Measurements from ENCODE around the gene NDEL1. TPM values are rescaled to one million over a fixed set of nuclear protein-coding genes. Genes with fewer than 3 reads are reported as not detected.

The NDEL1 gene, protein sequence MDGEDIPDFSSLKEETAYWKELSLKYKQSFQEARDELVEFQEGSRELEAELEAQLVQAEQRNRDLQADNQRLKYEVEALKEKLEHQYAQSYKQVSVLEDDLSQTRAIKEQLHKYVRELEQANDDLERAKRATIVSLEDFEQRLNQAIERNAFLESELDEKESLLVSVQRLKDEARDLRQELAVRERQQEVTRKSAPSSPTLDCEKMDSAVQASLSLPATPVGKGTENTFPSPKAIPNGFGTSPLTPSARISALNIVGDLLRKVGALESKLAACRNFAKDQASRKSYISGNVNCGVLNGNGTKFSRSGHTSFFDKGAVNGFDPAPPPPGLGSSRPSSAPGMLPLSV
- 50.5 and 89.8 TPM in 2 replicates for total RNA-seq

GRCh38 chr17:8435245-8436168 is at the start of gene NDEL1:
NDEL1 (plus strand) TSS chr17:8435884; CDS start chr17:8444272, 8,388 bp downstream.

GRCh38 chr17:8397636-8398035 is 38.0 kb upstream of the NDEL1 start, which contains the start of gene RNF222:
RNF222 (minus strand) TSS chr17:8397827; CDS start chr17:8393461, 4,366 bp downstream.

Other genes starting within 250 kb of the NDEL1 start
- gene BORCS6, start 245.7 kb upstream of the NDEL1 start, total RNA-seq = 6.4 and 7.1 TPM in 2 replicates
- gene AURKB, start 225.3 kb upstream of the NDEL1 start, total RNA-seq = 1.5 and 16.7 TPM in 2 replicates
- gene CTC1, start 187.8 kb upstream of the NDEL1 start, total RNA-seq = 2.7 and 3.4 TPM in 2 replicates
- gene PFAS, start 186.6 kb upstream of the NDEL1 start, total RNA-seq = 14.3 and 26.4 TPM in 2 replicates
- gene RANGRF, start 147.2 kb upstream of the NDEL1 start, total RNA-seq = 5.0 and 5.9 TPM in 2 replicates
- gene SLC25A35, start 140.5 kb upstream of the NDEL1 start, total RNA-seq = 0.59 and 0.65 TPM in 2 replicates
- under 0.01 TPM in 1 of 2 replicates, not detected in the other for gene ARHGEF15, start 125.6 kb upstream of the NDEL1 start, total RNA-seq
- gene ODF4, start 96.0 kb upstream of the NDEL1 start, total RNA-seq = not detected in 2 replicates
- 1,578 and 4,116 TPM in 2 replicates for gene RPL26, start 52.7 kb upstream of the NDEL1 start, total RNA-seq
- not detected in 2 replicates for gene RNF222, start 38.1 kb upstream of the NDEL1 start, total RNA-seq
- 166 and 185 TPM in 2 replicates for gene MYH10, start 194.8 kb downstream of the NDEL1 start, total RNA-seq

Measured in smooth muscle cell of the umbilical artery (primary cell).